HCT116 (cell line): Measurements from ENCODE around the gene ARHGEF1. TPM values are rescaled to one million over a fixed set of nuclear protein-coding genes. Genes with fewer than 3 reads are reported as not detected.

Experiments used
- ATAC-seq: fragments of 200-7000 bp; cut with Tn5 transposase; 2 replicates; pipeline ENCODE4 v1.9.1; 2020; ENCODE audit warnings: mild to moderate bottlenecking, moderate library complexity
- BruUV-seq: library from RNA; stranded (reverse); fragments of 400-500 nt; replicated peaks from 2 replicates; lab custom pipeline; 2021; lab: Mats Ljungman, UMichigan
- CTCF ChIA-PET: fragments of 300-600 bp; sonication (Branson Sonifier 250); formaldehyde crosslinking; loops from one replicate; lab custom pipeline; 2021; ENCODE audit warnings: antibody characterized with exemption; lab: Charles Lee
- POLR2A ChIA-PET: fragments of 300-600, 350-600 bp; sonication (Branson Sonifier 250); formaldehyde crosslinking; loops from one replicate; lab custom pipeline; 2021; ENCODE audit warnings: antibody characterized with exemption; lab: Charles Lee
- RAD21 ChIA-PET, 2 experiments: fragments of 300-600 bp; sonication (Branson Sonifier 250); formaldehyde crosslinking; loops; one replicate each; lab custom pipeline; 2023; ENCODE audit warnings: low total read pairs in 2 of 2; ENCODE audit not compliant: uncharacterized antibody in 2 of 2, unreplicated experiment in 2 of 2, low non-redundant PET in 1 of 2; lab: Charles Lee
- DNase-seq: peaks from one replicate; pipeline ENCODE4 v3.0.0-alpha.2; 2010; ENCODE audit warnings: low read depth, low spot score
- H2AFZ ChIP-seq: fragments of 200-600 bp; shearing (Covaris generic), sonication (generic); 2 replicates; pipeline ENCODE4 v1.6.1; 2017; ENCODE audit warnings: low read depth, mixed run types, mixed read lengths, antibody characterized with exemption, low read length; ENCODE audit not compliant: poor library complexity, severe bottlenecking
- H3K27ac ChIP-seq: 2 replicates; pipeline ENCODE4 v1.5.1; 2012; ENCODE audit warnings: low read depth, low read length
- H3K27me3 ChIP-seq: fragments of 200-600 bp; sonication (generic); 2 replicates; pipeline ENCODE4 v1.6.1; 2016; ENCODE audit warnings: mixed run types, low read length, mixed read lengths; ENCODE audit not compliant: insufficient read depth
- H3K36me3 ChIP-seq, 2 experiments: fragments of 200-500 bp in 1 of 2; fragments of 200-600 bp in 1 of 2; sonication (Bioruptor generic) in 1 of 2; sonication (generic) in 1 of 2; 2 replicates each; pipeline versions ENCODE4 v1.5.1 to v1.6.1; 2014 to 2016; ENCODE audit warnings: low read length in 2 of 2, inconsistent platforms in 1 of 2, mixed read lengths in 1 of 2, mixed run types in 1 of 2; ENCODE audit not compliant: insufficient read depth in 2 of 2, control insufficient read depth in 1 of 2
- H3K4me1 ChIP-seq, 2 experiments: fragments of 200-600 bp in 1 of 2; sonication (generic) in 1 of 2; 2 replicates each; pipeline versions ENCODE4 v1.5.1 to v1.6.1; 2012 to 2017; ENCODE audit warnings: low read length in 2 of 2, inconsistent platforms in 1 of 2, mild to moderate bottlenecking in 1 of 2, mixed read lengths in 1 of 2, mixed run types in 1 of 2, moderate library complexity in 1 of 2; ENCODE audit not compliant: insufficient read depth in 2 of 2, control insufficient read depth in 1 of 2
- H3K4me2 ChIP-seq: fragments of 200-600 bp; sonication (generic); 2 replicates; pipeline ENCODE4 v1.6.1; 2017; ENCODE audit warnings: mixed run types, low read length, mixed read lengths
- H3K4me3 ChIP-seq, 2 experiments: fragments of 200-600 bp in 1 of 2; sonication (generic) in 1 of 2; replicated peaks in 1 of 2; 2 replicates each; pipeline ENCODE4 v1.5.1; 2011 to 2016; ENCODE audit warnings: low read length in 2 of 2, control low read depth in 1 of 2, low read depth in 1 of 2, mild to moderate bottlenecking in 1 of 2, mixed read lengths in 1 of 2, mixed run types in 1 of 2
- H3K79me2 ChIP-seq: fragments of 200-600 bp; sonication (generic); 2 replicates; pipeline ENCODE4 v1.6.1; 2017; ENCODE audit warnings: mild to moderate bottlenecking, mixed run types, low read length, moderate library complexity, mixed read lengths; ENCODE audit not compliant: insufficient read depth
- H3K9ac ChIP-seq: fragments of 200-600 bp; sonication (generic); 2 replicates; pipeline ENCODE4 v1.6.1; 2016; ENCODE audit warnings: low read length, mixed read lengths
- H3K9me2 ChIP-seq: fragments of 200-600 bp; sonication (generic), shearing (Covaris generic); 2 replicates; pipeline ENCODE4 v1.6.1; 2017; ENCODE audit warnings: mixed run types, mild to moderate bottlenecking, moderate library complexity; ENCODE audit not compliant: insufficient read depth
- H3K9me3 ChIP-seq, 2 experiments: fragments of 200-500 bp in 1 of 2; fragments of 200-600 bp in 1 of 2; sonication (Bioruptor generic) in 1 of 2; sonication (generic) in 1 of 2; 2 replicates each; pipeline ENCODE4 v1.6.1; 2014 to 2017; ENCODE audit warnings: low read length in 2 of 2, mixed read lengths in 2 of 2, inconsistent platforms in 1 of 2, low read depth in 1 of 2, mild to moderate bottlenecking in 1 of 2, mixed run types in 1 of 2, moderate library complexity in 1 of 2; ENCODE audit not compliant: control insufficient read depth in 1 of 2, insufficient read depth in 1 of 2
- H4K20me1 ChIP-seq: fragments of 200-600 bp; sonication (generic), shearing (Covaris generic); 2 replicates; pipeline ENCODE4 v1.6.1; 2017; ENCODE audit warnings: mixed run types, mild to moderate bottlenecking, moderate library complexity; ENCODE audit not compliant: insufficient read depth
- EGR1 ChIP-seq: IDR thresholded peaks from 2 replicates; pipeline ENCODE4 v1.6.1; 2012; ENCODE audit warnings: low read depth
- EZH2 ChIP-seq: fragments of 200-600 bp; sonication (generic); IDR thresholded peaks from 2 replicates; pipeline ENCODE4 v1.6.1; 2017; ENCODE audit warnings: antibody characterized with exemption, mixed run types
- FOSL1 ChIP-seq: IDR thresholded peaks from 2 replicates; pipeline ENCODE4 v1.6.1; 2012; ENCODE audit warnings: low read depth
- JUND ChIP-seq: IDR thresholded peaks from 2 replicates; pipeline ENCODE4 v1.6.1; 2012
- POLR2A ChIP-seq: IDR thresholded peaks from 2 replicates; pipeline ENCODE4 v1.7.0; 2011; ENCODE audit warnings: borderline replicate concordance; ENCODE audit not compliant: insufficient read depth, insufficient read length; ENCODE audit errors: extremely low read depth
- RAD21 ChIP-seq: IDR thresholded peaks from 2 replicates; pipeline ENCODE4 v1.6.1; 2012; ENCODE audit warnings: low read depth, mild to moderate bottlenecking
- SIN3A ChIP-seq: IDR thresholded peaks from 2 replicates; pipeline ENCODE4 v1.6.1; 2012; ENCODE audit warnings: low read depth
- SRF ChIP-seq: IDR thresholded peaks from 2 replicates; pipeline ENCODE4 v1.6.1; 2012; ENCODE audit warnings: low read depth
- TCF7L2 ChIP-seq: IDR thresholded peaks from 2 replicates; pipeline ENCODE4 v1.7.0; 2011; ENCODE audit warnings: borderline replicate concordance, inconsistent platforms; ENCODE audit not compliant: insufficient read depth, insufficient read length; ENCODE audit errors: extremely low read depth
- ZFX ChIP-seq: fragments of 450-650 bp; IDR thresholded peaks from 2 replicates; pipeline ENCODE4 v1.6.1; 2017
- intact Hi-C: fragments of 100-400 bp; cut with micrococcal nuclease; formaldehyde crosslinking; loops from 2 replicates; pipeline ENCODE4 v1.10.0; 2022
- total RNA-seq: library from RNA; stranded (reverse); gene quantifications from one replicate; pipeline ENCODE4 v1.2.1, GENCODE V29; 2021; ENCODE audit not compliant: unreplicated experiment
- TF ChIP-seq, protein P1 (sequence below): IDR thresholded peaks from 2 replicates; pipeline ENCODE4 v1.6.1; 2012; ENCODE audit warnings: low read depth
- TF ChIP-seq, protein P2 (sequence below): IDR thresholded peaks from 2 replicates; pipeline ENCODE4 v1.6.1; 2012
- TF ChIP-seq, protein P3 (sequence below), 3 experiments: fragments of 200-600 bp in 1 of 3; sonication (generic) in 1 of 3; IDR thresholded peaks in 2 of 3; conservative IDR thresholded peaks in 1 of 3; 2 replicates each; pipeline ENCODE4 v1.5.1; 2012 to 2017; ENCODE audit warnings: low read depth in 2 of 3, low read length in 2 of 3, antibody characterized with exemption in 1 of 3, borderline replicate concordance in 1 of 3, control low read depth in 1 of 3, mild to moderate bottlenecking in 1 of 3, mixed read lengths in 1 of 3, mixed run types in 1 of 3, moderate library complexity in 1 of 3; ENCODE audit not compliant: insufficient read depth in 1 of 3

Gene ARHGEF1
- total RNA-seq, 1 experiment from 2014 or later: 110 TPM

DNA sequence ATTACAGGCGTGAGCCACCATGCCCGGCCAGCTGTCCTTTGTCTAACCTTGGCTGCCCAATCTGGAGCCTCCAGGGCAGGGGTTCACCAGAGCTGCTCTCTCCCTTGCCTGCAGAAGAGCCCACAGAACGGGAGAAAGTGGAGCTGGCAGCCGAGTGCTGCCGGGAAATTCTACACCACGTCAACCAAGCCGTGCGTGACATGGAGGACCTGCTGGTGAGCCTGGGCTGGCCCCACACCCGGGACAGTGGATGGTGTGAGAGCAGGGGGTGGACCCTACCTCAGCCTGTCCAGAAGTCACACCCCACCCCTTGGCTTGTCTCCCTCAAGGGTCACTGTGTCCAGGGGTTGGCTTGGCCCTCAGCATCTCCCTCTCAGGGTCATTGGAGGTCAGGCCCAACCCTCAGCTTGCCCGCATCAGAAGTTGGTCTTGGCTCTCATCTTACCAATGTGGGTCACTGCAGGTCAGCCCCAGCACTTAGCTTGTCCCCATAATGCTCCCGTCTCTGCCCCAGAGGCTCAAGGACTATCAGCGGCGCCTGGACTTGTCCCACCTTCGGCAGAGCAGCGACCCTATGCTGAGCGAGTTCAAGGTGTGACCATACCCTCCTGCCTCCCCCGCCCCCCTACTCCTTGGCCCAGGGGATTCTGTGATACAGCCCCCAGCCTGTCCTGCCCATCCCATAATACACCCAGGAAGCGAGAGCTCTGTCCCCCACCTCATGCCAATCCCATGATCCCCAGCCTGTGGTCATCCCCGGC is 20.4 kb downstream of the ARHGEF1 start (continued):
- TF ChIP-seq, protein P1, sequence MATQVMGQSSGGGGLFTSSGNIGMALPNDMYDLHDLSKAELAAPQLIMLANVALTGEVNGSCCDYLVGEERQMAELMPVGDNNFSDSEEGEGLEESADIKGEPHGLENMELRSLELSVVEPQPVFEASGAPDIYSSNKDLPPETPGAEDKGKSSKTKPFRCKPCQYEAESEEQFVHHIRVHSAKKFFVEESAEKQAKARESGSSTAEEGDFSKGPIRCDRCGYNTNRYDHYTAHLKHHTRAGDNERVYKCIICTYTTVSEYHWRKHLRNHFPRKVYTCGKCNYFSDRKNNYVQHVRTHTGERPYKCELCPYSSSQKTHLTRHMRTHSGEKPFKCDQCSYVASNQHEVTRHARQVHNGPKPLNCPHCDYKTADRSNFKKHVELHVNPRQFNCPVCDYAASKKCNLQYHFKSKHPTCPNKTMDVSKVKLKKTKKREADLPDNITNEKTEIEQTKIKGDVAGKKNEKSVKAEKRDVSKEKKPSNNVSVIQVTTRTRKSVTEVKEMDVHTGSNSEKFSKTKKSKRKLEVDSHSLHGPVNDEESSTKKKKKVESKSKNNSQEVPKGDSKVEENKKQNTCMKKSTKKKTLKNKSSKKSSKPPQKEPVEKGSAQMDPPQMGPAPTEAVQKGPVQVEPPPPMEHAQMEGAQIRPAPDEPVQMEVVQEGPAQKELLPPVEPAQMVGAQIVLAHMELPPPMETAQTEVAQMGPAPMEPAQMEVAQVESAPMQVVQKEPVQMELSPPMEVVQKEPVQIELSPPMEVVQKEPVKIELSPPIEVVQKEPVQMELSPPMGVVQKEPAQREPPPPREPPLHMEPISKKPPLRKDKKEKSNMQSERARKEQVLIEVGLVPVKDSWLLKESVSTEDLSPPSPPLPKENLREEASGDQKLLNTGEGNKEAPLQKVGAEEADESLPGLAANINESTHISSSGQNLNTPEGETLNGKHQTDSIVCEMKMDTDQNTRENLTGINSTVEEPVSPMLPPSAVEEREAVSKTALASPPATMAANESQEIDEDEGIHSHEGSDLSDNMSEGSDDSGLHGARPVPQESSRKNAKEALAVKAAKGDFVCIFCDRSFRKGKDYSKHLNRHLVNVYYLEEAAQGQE: no peak
- TF ChIP-seq ZFX: no peak

DNA sequence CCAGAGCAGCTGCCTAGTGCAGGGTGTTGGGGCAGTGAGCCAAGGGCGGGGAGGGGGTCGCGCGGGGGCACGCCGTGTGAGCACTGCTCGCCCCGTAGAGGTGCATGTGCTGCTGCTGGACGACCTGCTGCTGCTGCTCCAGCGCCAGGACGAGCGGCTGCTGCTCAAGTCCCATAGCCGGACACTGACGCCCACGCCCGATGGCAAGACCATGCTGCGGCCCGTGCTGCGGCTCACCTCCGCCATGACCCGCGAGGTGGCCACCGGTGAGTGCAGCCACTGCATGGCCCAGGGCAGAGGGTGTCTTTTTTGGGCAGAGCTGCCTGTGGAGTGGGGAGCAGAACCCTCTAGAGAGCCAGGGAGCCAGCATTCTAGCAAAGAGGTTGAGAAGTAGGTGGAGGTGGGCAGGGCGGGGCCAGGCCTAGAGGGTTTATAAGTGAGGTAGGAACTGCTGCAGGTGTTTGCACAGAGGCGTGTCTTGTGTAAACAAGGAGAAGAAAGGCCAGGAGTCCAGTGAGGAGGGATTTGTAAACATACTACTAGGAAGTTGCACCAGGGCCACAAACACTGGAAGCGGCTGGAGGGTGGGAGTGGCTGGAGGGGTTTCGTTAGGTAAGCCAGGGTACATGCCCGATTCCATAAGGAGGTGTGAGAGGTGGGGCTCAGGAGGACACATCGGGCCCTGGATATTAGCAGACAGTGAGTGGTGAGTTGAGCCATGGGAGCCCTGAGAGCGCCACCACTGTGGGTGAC is 21.3 kb downstream of the ARHGEF1 start:
- ChIA-PET RAD21 (no interaction called here), POLR2A (no interaction called here), CTCF (no interaction called here)
- Histone ChIP-seq H3K27me3 (no peaks in the 10 kb centered on the region), H2AFZ (no peak overlapping the region), H3K9ac (no peak overlapping the region), H3K9me3 (no peaks in the 10 kb centered on the region), H3K4me2 (no peak overlapping the region), H3K27ac (peak overlapping the region; percentile 40; the same call in 1 of the 2 replicates), H3K36me3 (peaks cover 33 to 44% of the 10 kb centered on the region in 2 experiments; a peak in 3 of 4 replicates), H3K4me3 (no peak overlapping the region), H3K79me2 (no peaks in the 10 kb centered on the region), H3K9me2 (no peaks in the 10 kb centered on the region), H3K4me1 (peaks cover 0 to 6% of the 10 kb centered on the region in 2 experiments; a peak in 1 of 4 replicates), H4K20me1 (no peaks in the 10 kb centered on the region)
- intact Hi-C loops: no loop called here
- BruUV-seq: no TSS peak
- DNase-seq: no peak
- ATAC-seq: no peak; the same call in 1 of the 2 replicates
- TF ChIP-seq SRF: no peak
- TF ChIP-seq JUND: no peak
- no peak for TF ChIP-seq EGR1
- TF ChIP-seq, protein P2, sequence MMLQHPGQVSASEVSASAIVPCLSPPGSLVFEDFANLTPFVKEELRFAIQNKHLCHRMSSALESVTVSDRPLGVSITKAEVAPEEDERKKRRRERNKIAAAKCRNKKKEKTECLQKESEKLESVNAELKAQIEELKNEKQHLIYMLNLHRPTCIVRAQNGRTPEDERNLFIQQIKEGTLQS: no peak
- TF ChIP-seq EZH2: no peak
- no peak for TF ChIP-seq SIN3A
- TF ChIP-seq, protein P1: no peak
- no peak for TF ChIP-seq FOSL1
- TF ChIP-seq POLR2A: no peak
- no peak for TF ChIP-seq RAD21
- TF ChIP-seq, protein P3, sequence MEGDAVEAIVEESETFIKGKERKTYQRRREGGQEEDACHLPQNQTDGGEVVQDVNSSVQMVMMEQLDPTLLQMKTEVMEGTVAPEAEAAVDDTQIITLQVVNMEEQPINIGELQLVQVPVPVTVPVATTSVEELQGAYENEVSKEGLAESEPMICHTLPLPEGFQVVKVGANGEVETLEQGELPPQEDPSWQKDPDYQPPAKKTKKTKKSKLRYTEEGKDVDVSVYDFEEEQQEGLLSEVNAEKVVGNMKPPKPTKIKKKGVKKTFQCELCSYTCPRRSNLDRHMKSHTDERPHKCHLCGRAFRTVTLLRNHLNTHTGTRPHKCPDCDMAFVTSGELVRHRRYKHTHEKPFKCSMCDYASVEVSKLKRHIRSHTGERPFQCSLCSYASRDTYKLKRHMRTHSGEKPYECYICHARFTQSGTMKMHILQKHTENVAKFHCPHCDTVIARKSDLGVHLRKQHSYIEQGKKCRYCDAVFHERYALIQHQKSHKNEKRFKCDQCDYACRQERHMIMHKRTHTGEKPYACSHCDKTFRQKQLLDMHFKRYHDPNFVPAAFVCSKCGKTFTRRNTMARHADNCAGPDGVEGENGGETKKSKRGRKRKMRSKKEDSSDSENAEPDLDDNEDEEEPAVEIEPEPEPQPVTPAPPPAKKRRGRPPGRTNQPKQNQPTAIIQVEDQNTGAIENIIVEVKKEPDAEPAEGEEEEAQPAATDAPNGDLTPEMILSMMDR (IDR thresholded peaks at IDR 0.05 in 2 of 3, conservative IDR thresholded peaks at IDR 0.05 in 1 of 3; ENCODE audit: borderline replicate concordance in 1 of 3, insufficient read depth in 1 of 3, low read depth in 2 of 3, low read length in 2 of 3): no peak
- TF ChIP-seq TCF7L2: no peak
- no peak for TF ChIP-seq ZFX
